ENCODE results near the gene MKRN2OS. TPM values are rescaled to one million over a fixed set of nuclear protein-coding genes. Genes with fewer than 3 reads are reported as not detected.

MKRN2OS gene
- total and polyA plus RNA-seq, 4 donors, result 0.06 to 0.42 (median 0.17) TPM

DNA sequence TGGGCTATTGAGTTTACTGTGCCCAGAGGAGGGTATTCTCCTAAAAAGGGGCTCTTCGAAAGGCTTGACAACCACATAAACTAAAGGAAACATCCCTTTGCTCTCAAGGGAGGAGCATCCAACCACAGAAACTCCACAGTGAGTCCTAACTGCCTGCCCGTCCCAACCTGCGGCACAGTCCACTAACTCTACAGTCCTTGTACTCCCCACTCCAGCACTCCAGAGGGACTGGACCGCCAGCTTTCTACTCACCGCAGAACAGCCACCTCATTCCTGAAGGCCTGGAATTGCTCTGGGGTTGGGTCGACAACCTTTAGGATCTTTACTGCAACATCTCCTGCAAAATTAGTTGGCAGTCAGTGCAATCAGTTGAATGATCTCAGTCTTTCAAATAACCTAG, 46.2 kb upstream of the MKRN2OS start (continued):
- TF ChIP-seq TAF1 (conservative IDR thresholded peaks at IDR 0.05), result no peak
- TF ChIP-seq RXRA (IDR thresholded peaks at IDR 0.05), result no peak
- TF ChIP-seq EGR1 (IDR thresholded peaks at IDR 0.05; ENCODE audit: low read depth in 2 of 2), result no peak
- no peak for TF ChIP-seq HNF4A (conservative IDR thresholded peaks at IDR 0.05)
- no peak for TF ChIP-seq GABPA (IDR thresholded peaks at IDR 0.05 in 1 of 2, conservative IDR thresholded peaks at IDR 0.05 in 1 of 2)

DNA sequence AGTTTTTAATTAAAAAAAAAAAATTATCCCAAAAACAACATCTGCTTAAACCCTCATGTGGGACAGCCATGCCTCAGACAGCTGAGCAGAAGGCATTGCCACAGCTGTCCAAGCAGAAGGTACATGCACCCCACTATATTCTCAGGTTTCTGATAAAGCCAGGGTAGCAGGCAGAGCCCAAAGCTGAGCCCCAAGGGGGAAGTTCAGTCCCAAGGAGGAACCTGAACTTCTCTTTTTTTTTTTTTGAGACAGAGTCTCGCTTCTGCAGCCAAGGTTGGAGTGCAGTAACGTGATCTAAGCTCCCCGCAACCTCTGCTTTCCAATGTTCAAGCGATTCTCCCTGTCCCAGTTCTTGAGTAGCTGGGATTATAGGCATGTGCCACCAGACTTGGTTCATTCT, 44.8 kb upstream of the MKRN2OS start:
- no peak overlapping the region for H3K9ac ChIP-seq (ENCODE audit: low read depth in 1 of 2, low read length in 2 of 2)
- H3K36me3 ChIP-seq (ENCODE audit: control insufficient read depth in 4 of 4, insufficient read depth in 3 of 4, low read depth in 1 of 4, low read length in 3 of 4), result peaks cover 2 to 67% (median 52%) of the 10 kb centered on the region in 4 donors
- no peaks in the 10 kb centered on the region for H3K4me1 ChIP-seq (ENCODE audit: control insufficient read depth in 4 of 4, insufficient read depth in 4 of 4, low read length in 3 of 4)
- no peak overlapping the region for H3K4me3 ChIP-seq (ENCODE audit: low read depth in 1 of 3, low read length in 3 of 3)
- no peak for DNase-seq (ENCODE audit: low spot score)
- no peak overlapping the region for H3K27ac ChIP-seq (ENCODE audit: low read depth in 1 of 2, low read length in 2 of 2)
- TF ChIP-seq, protein P1, sequence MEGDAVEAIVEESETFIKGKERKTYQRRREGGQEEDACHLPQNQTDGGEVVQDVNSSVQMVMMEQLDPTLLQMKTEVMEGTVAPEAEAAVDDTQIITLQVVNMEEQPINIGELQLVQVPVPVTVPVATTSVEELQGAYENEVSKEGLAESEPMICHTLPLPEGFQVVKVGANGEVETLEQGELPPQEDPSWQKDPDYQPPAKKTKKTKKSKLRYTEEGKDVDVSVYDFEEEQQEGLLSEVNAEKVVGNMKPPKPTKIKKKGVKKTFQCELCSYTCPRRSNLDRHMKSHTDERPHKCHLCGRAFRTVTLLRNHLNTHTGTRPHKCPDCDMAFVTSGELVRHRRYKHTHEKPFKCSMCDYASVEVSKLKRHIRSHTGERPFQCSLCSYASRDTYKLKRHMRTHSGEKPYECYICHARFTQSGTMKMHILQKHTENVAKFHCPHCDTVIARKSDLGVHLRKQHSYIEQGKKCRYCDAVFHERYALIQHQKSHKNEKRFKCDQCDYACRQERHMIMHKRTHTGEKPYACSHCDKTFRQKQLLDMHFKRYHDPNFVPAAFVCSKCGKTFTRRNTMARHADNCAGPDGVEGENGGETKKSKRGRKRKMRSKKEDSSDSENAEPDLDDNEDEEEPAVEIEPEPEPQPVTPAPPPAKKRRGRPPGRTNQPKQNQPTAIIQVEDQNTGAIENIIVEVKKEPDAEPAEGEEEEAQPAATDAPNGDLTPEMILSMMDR (IDR thresholded peaks at IDR 0.05; ENCODE audit: low read depth, low read length, missing input control), result no peak
- TF ChIP-seq, protein P2, sequence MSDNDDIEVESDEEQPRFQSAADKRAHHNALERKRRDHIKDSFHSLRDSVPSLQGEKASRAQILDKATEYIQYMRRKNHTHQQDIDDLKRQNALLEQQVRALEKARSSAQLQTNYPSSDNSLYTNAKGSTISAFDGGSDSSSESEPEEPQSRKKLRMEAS (IDR thresholded peaks at IDR 0.05), result no peak
- no peak for TF ChIP-seq FOXA2 (IDR thresholded peaks at IDR 0.05)
- TF ChIP-seq EGR1 (IDR thresholded peaks at IDR 0.05; ENCODE audit: low read depth in 2 of 2), result no peak
- no peak for TF ChIP-seq HNF4A (conservative IDR thresholded peaks at IDR 0.05)
- no peak for TF ChIP-seq HNF4G (IDR thresholded peaks at IDR 0.05)
- TF ChIP-seq RAD21 (IDR thresholded peaks at IDR 0.05), result no peak
- TF ChIP-seq SP1 (IDR thresholded peaks at IDR 0.05), result no peak
- TF ChIP-seq, protein P3, sequence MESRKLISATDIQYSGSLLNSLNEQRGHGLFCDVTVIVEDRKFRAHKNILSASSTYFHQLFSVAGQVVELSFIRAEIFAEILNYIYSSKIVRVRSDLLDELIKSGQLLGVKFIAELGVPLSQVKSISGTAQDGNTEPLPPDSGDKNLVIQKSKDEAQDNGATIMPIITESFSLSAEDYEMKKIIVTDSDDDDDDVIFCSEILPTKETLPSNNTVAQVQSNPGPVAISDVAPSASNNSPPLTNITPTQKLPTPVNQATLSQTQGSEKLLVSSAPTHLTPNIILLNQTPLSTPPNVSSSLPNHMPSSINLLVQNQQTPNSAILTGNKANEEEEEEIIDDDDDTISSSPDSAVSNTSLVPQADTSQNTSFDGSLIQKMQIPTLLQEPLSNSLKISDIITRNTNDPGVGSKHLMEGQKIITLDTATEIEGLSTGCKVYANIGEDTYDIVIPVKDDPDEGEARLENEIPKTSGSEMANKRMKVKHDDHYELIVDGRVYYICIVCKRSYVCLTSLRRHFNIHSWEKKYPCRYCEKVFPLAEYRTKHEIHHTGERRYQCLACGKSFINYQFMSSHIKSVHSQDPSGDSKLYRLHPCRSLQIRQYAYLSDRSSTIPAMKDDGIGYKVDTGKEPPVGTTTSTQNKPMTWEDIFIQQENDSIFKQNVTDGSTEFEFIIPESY (IDR thresholded peaks at IDR 0.05), result no peak
- TF ChIP-seq TAF1 (conservative IDR thresholded peaks at IDR 0.05), result no peak
- no peak for TF ChIP-seq YY1 (IDR thresholded peaks at IDR 0.05)
- no peak for TF ChIP-seq RXRA (IDR thresholded peaks at IDR 0.05)
- TF ChIP-seq NR2F2 (IDR thresholded peaks at IDR 0.05), result no peak
- H3K27me3 ChIP-seq (ENCODE audit: control insufficient read depth in 4 of 4, insufficient read depth in 4 of 4, low read length in 3 of 4), result no peaks in the 10 kb centered on the region
- H3K9me3 ChIP-seq (ENCODE audit: control insufficient read depth in 4 of 4, low read length in 3 of 4), result no peaks in the 10 kb centered on the region
- 92% methylated on average over 1 of the region's 4 CpGs for WGBS

DNA sequence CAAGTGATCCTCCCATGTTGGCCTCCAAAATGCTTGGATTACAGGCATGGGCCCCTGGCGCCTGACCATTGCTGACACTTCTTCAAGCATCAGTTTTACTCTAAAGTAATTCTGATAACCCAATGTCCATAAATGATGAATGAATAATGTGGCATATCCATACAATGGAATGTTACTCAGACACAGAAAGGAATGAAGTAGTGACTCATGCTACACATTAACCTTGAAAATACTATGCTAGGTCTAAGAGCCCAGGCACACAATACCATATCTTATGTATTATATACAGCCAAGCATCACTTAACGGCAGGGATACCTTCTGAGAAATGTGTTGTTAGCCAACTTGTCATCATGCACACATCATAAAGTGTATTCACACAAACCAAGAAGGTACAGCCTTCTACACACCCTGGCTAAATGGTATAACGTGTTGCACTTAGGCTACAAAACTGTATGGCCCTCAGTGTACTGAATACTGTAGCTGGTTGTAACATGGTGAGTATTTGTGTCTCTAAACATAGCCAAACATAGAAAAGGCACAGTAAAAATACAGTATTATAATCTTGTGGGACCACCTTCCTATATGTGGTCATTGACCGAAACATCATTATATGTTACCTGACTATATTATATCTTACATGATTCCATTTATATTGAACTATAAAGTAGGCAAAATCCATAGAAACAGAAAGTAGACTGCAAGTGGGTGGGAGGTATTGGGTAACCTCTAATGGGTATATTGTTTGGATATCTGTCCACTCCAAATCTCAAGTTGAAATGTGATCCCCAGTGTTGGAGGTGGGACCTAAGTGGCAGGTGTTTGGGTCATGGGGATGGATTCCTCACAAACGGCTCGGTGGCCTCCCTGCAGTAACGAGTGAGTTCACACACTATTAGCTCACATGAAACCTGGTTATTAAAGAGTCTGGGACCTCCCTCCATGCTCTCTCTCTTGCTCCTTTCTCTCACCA, 43.0 kb upstream of the MKRN2OS start:
- Histone ChIP-seq H3K36me3 (ENCODE audit: control insufficient read depth in 4 of 4, insufficient read depth in 3 of 4, low read depth in 1 of 4, low read length in 3 of 4) (peaks cover 5 to 70% (median 54%) of the 10 kb centered on the region in 4 donors), H3K9ac (ENCODE audit: low read depth in 1 of 2, low read length in 2 of 2) (no peak overlapping the region), H3K4me1 (ENCODE audit: control insufficient read depth in 4 of 4, insufficient read depth in 4 of 4, low read length in 3 of 4) (peaks cover 0 to 2% (median under 1%) of the 10 kb centered on the region in 4 donors), H3K4me3 (ENCODE audit: low read depth in 1 of 3, low read length in 3 of 3) (no peak overlapping the region), H3K9me3 (ENCODE audit: control insufficient read depth in 4 of 4, low read length in 3 of 4) (no peaks in the 10 kb centered on the region), H3K27me3 (ENCODE audit: control insufficient read depth in 4 of 4, insufficient read depth in 4 of 4, low read length in 3 of 4) (no peaks in the 10 kb centered on the region), H3K27ac (ENCODE audit: low read depth in 1 of 2, low read length in 2 of 2) (no peak overlapping the region)
- WGBS, result 87% methylated on average over 7 of the region's 7 CpGs
- no peak for TF ChIP-seq YY1 (IDR thresholded peaks at IDR 0.05)
- no peak for TF ChIP-seq GABPA (IDR thresholded peaks at IDR 0.05 in 1 of 2, conservative IDR thresholded peaks at IDR 0.05 in 1 of 2)
- TF ChIP-seq, protein P4, sequence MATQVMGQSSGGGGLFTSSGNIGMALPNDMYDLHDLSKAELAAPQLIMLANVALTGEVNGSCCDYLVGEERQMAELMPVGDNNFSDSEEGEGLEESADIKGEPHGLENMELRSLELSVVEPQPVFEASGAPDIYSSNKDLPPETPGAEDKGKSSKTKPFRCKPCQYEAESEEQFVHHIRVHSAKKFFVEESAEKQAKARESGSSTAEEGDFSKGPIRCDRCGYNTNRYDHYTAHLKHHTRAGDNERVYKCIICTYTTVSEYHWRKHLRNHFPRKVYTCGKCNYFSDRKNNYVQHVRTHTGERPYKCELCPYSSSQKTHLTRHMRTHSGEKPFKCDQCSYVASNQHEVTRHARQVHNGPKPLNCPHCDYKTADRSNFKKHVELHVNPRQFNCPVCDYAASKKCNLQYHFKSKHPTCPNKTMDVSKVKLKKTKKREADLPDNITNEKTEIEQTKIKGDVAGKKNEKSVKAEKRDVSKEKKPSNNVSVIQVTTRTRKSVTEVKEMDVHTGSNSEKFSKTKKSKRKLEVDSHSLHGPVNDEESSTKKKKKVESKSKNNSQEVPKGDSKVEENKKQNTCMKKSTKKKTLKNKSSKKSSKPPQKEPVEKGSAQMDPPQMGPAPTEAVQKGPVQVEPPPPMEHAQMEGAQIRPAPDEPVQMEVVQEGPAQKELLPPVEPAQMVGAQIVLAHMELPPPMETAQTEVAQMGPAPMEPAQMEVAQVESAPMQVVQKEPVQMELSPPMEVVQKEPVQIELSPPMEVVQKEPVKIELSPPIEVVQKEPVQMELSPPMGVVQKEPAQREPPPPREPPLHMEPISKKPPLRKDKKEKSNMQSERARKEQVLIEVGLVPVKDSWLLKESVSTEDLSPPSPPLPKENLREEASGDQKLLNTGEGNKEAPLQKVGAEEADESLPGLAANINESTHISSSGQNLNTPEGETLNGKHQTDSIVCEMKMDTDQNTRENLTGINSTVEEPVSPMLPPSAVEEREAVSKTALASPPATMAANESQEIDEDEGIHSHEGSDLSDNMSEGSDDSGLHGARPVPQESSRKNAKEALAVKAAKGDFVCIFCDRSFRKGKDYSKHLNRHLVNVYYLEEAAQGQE (IDR thresholded peaks at IDR 0.05), result no peak
- no peak for DNase-seq (ENCODE audit: low spot score)

All from liver (tissue), 9 donors.